Transverse colon (tissue), 4 donors: Measurements from ENCODE around the gene NLRC5.

Experiments used
- CTCF ChIP-seq, 5 experiments: fragments of 200-600 bp in 3 of 5; fragments of 450-650 bp in 2 of 5; sonication (generic) in 3 of 5; IDR thresholded peaks; 1 replicate in 2 of 5; 2 replicates in 3 of 5; pipeline ENCODE4 v1.5.1; 2016 to 2017; ENCODE audit warnings: antibody characterized with exemption in 5 of 5, inconsistent platforms in 3 of 5, mild to moderate bottlenecking in 2 of 5, moderate library complexity in 1 of 5
- EP300 ChIP-seq: sonication (generic); formaldehyde crosslinking; IDR thresholded peaks from one replicate; pipeline ENCODE4 v1.6.1; 2017; ENCODE audit warnings: antibody characterized with exemption, low read depth
- POLR2A ChIP-seq: fragments of 450-650 bp; IDR thresholded peaks from one replicate; pipeline ENCODE4 v1.6.1; 2016; ENCODE audit warnings: antibody characterized with exemption, mild to moderate bottlenecking, moderate library complexity
- POLR2AphosphoS5 ChIP-seq, 3 donors: sonication (generic); formaldehyde crosslinking; IDR thresholded peaks; one replicate each; pipeline ENCODE4 v1.6.1; 2016; ENCODE audit warnings: antibody characterized with exemption in 3 of 3

- TF ChIP-seq POLR2AphosphoS5 (IDR thresholded peaks at IDR 0.05) (no peak), CTCF (IDR thresholded peaks at IDR 0.05) (no peak), POLR2A (no peak), EP300 (no peak)
These were observed 33.3 kb upstream of the NLRC5 start for GRCh38 chr16:56956076-56956475.
